Non-pigmented ciliary epithelial cell (primary cell): ENCODE data around the gene ETHE1.

ENCODE experiments used
- DNase-seq: peaks from one replicate; pipeline ENCODE4 v3.0.0-alpha.2; 2010; ENCODE audit warnings: low read depth

ETHE1 gene

GRCh38 chr19:43465468-43466120 lies 61.4 kb downstream of the ETHE1 start, which contains the start of gene LYPD3:
Gene LYPD3, minus strand, starts transcription at chr19:43465608. Its CDS starts 37 bp downstream, at chr19:43465571.
- DNase-seq = no peak

- no peak for DNase-seq
These were observed 62.7 kb downstream of the ETHE1 start for GRCh38 chr19:43464134-43464775.

- DNase-seq = no peak
These were observed 63.4 kb downstream of the ETHE1 start for GRCh38 chr19:43463381-43464133.

- DNase-seq = no peak
These were observed 64.1 kb downstream of the ETHE1 start for GRCh38 chr19:43462785-43463380.

GRCh38 chr19:43462383-43462782 lies 64.6 kb downstream of the ETHE1 start:
- DNase-seq = no peak

GRCh38 chr19:43461303-43461702 lies 65.7 kb downstream of the ETHE1 start:
- no peak for DNase-seq

GRCh38 chr19:43460362-43461016 lies 66.5 kb downstream of the ETHE1 start:
- no peak for DNase-seq

- no peak for DNase-seq
These were observed 69.2 kb downstream of the ETHE1 start for GRCh38 chr19:43457809-43458208.
